Effector memory CD4-positive, alpha-beta T cell (primary cell): Measurements from ENCODE around the gene PROZ.

Source experiments
- DNase-seq, 3 donors: peaks; one replicate each; pipeline ENCODE4 v3.0.0-alpha.2; 2020
- H3K27ac ChIP-seq: 2 replicates; pipeline ENCODE4 v1.7.0; 2013; ENCODE audit warnings: mild to moderate bottlenecking, low read length, moderate library complexity; ENCODE audit not compliant: insufficient read depth, poor library complexity, severe bottlenecking
- H3K27me3 ChIP-seq: replicated peaks from 2 replicates; pipeline ENCODE4 v1.7.0; 2013; ENCODE audit warnings: mild to moderate bottlenecking, low read length; ENCODE audit not compliant: insufficient read depth, control insufficient read depth, poor library complexity, severe bottlenecking
- H3K36me3 ChIP-seq: 2 replicates; pipeline ENCODE4 v1.7.0; 2013; ENCODE audit warnings: mild to moderate bottlenecking, low read length, moderate library complexity; ENCODE audit not compliant: control insufficient read depth, insufficient read depth
- H3K4me1 ChIP-seq: 2 replicates; pipeline ENCODE4 v1.7.0; 2013; ENCODE audit warnings: low read length, mild to moderate bottlenecking; ENCODE audit not compliant: control insufficient read depth, insufficient read depth, poor library complexity, severe bottlenecking
- H3K4me3 ChIP-seq: 2 replicates; pipeline ENCODE4 v1.7.0; 2013; ENCODE audit warnings: low read length, low read depth, mild to moderate bottlenecking; ENCODE audit not compliant: insufficient read depth, poor library complexity, severe bottlenecking
- H3K9me3 ChIP-seq: 2 replicates; pipeline ENCODE4 v1.7.0; 2013; ENCODE audit warnings: mild to moderate bottlenecking, low read length, moderate library complexity; ENCODE audit not compliant: control insufficient read depth

Gene PROZ

DNA sequence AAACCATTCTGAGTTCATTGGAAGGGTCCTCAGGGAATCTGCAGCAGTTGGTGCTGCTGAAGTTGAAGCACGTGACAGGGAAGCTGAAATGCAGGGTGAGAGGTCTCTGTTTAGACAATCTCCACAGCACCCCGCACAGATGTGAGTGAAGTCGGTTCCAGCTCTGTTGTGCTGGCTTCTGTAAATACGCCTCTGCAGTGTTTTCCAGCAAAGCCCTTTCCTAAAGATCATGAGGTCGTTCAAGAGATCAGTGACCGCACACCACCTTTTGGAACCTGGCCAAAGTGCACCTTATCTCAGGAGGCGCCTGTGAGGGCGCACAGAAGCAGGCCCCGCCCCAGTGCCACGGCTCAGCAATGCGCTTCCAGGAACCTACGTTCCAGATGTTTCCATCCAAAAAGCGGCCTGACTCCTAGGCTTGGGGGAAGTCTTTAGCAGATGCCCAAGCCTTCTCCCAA lies 61.7 kb downstream of the PROZ start:
- Histone ChIP-seq H3K4me1 (peaks cover 1% of the 10 kb centered on the region), H3K27me3 (no peaks in the 10 kb centered on the region), H3K27ac (no peak overlapping the region), H3K9me3 (no peaks in the 10 kb centered on the region), H3K4me3 (no peak overlapping the region), H3K36me3 (peaks cover 25% of the 10 kb centered on the region)
- DNase-seq: no peak

DNA sequence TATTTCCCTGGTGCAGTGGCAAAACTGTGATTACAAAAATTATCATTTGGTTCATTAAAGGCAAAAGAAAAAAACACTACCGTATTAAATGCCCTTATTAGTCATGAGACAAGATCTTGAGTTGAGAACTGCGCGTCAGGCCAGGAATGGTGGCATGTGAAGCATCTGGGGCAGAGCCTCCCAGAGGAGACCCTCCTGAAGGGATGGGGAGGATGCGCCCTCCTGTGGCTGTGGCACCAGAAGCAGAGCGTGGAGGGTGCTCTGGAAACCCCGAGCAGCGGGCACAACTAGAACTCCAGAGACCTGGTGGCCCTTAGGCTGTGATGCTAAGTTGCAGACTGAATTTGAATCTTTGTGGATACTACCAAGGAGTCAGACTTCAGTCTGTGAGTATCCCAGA lies 62.4 kb downstream of the PROZ start:
- Histone ChIP-seq H3K36me3 (peaks cover 31% of the 10 kb centered on the region), H3K27me3 (no peaks in the 10 kb centered on the region), H3K4me1 (no peaks in the 10 kb centered on the region), H3K27ac (no peak overlapping the region), H3K4me3 (no peak overlapping the region), H3K9me3 (no peaks in the 10 kb centered on the region)
- no peak for DNase-seq
